HG03342 (cell line): ENCODE results near the gene DBH.

ENCODE experiments used
- ATAC-seq: cut with Tn5 transposase; IDR thresholded peaks from one replicate; pipeline ENCODE4 v1.9.1; 2021; ENCODE audit warnings: mild to moderate bottlenecking, moderate library complexity; ENCODE audit not compliant: unreplicated experiment

The DBH gene

GRCh38 chr9:133603135-133603927 lies 32.8 kb upstream of the DBH start:
- ATAC-seq: no peak

DNA sequence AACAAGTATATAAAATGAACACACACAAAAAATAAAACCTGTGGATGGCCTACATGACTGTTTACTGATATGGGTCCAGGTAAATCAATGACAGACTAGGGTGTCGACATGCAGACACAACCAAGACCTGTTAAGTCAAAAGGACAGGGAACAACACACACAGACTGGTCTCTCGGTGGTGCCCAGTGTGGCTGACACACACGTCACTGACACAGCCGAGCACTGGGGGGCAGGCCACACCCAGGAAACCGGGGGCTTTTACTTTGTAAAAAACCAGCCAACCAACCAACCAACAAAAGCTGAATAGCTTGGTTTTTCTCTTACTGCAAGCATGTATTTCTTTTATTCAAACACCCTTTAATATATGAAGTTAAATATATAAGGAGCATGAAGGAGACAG lies 31.9 kb upstream of the DBH start:
- ATAC-seq: no peak

DNA sequence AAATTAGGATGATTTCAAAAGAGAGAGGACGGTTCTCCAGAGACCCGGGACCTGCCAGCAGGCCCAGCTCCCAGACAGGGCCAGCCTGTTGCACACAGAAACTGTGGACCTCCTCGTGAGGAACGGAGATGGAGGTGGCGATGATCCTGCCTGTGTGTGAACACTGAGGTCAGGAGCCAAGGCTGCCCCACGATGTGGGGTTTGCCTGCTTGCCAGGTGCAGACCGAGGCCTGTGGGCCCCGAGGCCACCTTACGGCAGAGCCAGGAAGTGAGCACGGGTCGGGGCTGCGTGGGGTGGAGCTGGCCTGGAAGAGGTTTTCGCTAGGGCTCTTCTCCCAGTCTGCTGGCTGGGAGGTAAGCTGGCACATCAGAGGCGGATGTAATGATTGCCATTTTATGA lies 31.3 kb upstream of the DBH start:
- no peak for ATAC-seq

GRCh38 chr9:133605446-133605845 lies 30.7 kb upstream of the DBH start:
- no peak for ATAC-seq

GRCh38 chr9:133605856-133606707 lies 30.1 kb upstream of the DBH start:
- no peak for ATAC-seq

- no peak for ATAC-seq
These were observed 29.5 kb upstream of the DBH start for GRCh38 chr9:133606708-133607025.

GRCh38 chr9:133607381-133607780 lies 28.8 kb upstream of the DBH start:
- ATAC-seq: no peak

DNA sequence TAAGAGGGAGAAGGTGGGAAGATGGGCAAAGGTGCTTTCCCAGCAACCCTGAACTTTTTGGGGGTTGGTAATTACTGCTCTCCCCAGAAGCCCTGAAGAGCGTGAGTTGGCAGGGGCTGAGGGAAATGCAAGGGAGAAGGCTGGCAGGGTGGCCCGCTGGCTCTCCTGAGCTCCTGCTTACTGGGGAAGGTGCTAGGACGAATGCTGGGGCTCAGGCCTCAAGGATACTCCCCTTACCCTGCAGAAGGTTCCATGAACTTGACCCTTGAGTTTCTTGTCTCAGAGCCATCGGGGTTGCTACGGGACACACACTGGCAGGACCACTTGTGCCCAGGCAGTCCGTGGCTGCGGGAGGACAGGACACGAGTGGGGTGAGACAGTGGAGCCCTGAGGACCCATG lies 28.2 kb upstream of the DBH start:
- ATAC-seq: no peak

DNA sequence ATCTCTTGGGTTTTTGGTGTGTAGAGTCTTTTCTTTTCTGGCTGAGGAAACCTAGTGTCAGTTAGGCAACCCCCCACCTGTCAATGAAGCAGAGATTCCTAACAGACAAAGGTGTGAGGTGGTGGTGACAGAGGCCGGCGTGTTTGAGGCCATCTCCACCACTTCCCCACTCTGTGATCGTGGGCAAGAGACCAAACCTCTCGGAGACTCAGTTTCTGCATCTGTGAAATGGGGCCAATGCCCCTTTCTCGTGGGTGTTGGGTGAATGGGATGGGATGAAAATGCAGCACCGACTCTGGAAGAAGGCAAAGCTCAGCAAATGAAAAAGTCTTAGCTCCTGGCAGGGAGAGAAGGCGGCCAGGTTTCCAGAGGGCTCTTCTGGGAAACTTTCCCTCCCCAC lies 27.8 kb upstream of the DBH start:
- no peak for ATAC-seq

DNA sequence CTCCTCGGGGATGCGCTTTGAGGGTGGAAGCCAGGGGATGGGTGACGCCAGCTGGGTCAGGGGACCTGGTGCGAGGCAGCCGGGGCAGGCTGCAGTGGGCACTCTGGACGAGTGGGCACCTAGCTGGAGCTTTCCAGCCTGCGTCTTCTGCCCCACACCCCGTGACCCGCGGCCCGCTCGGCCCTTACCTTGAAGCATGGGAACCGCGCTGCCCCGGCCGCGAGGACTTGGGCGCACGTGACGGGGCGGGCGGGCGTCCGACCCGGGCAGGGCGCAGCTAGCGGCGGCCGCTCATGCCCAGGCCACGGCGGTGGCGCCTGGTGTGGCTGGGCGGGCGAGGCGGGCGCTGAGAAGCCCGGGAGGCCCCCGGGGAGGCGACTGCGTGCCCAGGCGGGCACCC lies 27.3 kb upstream of the DBH start:
- no peak for ATAC-seq

DNA sequence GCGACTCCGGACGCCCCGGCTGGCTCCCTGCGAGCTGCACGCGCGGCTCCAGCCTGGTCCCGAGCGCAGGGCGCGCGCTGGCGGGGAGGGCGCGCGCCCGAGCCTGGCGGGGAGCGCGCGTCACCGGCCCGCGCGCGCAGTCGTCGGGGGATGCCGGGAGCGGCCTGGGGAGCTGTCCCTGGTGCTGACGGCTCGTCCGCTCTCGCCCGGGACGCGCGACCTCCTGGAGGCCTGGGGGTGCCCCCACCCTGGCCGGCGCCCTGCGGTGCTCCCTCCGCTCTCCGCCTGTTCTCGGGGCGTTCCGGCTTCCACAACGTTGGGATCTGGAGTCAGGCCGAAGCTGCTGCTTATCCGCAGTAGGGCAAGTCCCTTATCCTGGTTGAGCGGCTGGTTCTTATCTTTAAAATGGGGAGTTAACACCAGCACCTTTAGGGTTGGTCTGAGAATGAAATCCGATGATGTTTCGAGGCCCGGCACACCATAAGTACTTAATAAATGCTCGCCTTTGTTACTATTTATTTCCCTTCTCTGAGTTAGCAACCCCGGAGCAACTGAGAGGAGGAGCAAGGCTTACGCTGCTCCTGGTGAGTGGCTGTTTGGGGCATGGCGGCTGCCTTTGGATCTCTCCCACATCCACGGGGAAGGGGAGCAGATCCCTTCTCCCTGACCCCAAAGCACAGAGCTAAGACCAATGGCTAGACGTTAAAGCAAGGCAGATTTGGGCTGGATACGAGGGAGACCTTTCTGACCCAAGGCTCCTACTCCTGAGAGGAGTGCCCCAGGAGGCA lies 26.7 kb upstream of the DBH start, which contains the start of gene FAM163B:
Gene FAM163B (minus strand): TSS at position 79 of the 788 bp plus-strand sequence. CDS start 29,166 bp downstream, outside the sequence.
- ATAC-seq: no peak

DNA sequence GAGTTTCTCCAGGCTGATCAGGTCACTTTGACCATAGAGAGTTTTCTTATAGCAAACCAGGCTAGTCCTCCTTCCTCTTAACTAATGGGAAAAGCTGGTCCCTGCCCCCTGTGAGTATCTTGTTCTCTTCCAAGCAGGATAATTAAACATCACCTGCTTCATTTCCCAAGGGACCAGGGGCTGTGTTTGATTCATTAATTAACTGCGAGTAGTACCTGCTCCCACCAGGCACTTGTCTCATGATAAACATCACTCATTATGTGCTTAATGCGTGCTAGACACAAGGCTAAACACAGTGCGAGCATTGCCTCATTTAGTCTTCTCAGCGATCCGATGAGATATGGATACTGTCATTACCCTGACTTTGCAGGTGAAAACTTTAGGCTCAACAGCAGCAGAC lies 25.3 kb upstream of the DBH start:
- no peak for ATAC-seq

DNA sequence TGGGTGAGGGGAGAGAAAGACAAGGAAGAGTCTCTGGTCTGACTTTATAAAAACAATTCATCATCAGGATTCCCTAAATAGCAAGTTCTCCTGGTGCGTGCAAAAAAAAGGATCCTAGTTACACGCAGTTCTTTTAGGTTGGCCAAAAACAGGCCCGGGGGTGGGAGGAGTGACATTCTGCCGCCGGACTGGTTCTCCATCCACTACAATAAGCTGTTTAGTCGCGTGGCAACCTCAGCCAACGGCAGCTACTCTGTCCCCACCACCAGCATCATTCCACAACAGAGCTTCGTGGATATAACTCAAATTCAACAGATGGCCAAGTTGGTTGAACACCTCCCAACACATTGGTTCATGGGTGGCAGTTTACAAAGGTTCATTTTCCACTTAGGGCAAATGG lies 24.1 kb upstream of the DBH start:
- no peak for ATAC-seq

GRCh38 chr9:133612816-133613215 lies 23.3 kb upstream of the DBH start:
- ATAC-seq: no peak

DNA sequence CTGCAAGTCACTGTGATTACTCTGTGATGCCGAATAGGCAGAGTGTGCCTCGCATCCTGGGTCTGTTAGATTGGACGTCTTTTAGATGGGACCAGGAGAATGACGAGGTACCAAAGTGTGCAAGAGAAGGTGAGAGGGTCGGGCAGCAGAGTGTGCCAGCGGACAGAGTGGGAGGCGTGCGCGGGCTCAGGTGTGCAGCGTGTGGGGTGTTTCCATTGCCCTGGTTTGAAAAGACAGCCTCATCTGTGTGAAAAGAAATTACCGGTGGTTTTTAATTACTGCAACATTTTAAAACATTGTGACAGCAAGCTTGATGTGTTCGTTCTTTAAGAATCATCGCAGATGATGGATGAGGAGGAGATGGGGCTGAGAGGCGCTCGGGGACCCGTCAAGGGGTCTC lies 22.7 kb upstream of the DBH start:
- no peak for ATAC-seq

DNA sequence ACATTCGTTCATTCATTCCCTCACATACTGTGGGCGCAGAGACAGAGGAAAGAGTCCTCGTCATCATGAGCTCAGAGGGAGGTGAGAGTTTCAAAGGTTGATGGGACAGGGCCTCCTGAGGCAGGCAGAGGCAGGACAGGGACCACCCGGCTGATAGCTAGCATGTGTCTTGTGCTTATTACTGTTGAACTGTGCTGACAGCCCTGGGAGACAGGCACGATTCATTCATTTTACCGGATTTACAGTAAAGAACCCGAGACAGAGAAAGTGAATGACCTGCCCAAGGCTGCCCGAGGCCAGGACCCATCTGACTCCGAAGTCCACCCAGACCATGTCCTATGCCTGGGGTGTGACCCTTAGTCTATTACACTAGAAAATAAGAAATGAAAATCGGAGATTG lies 22.1 kb upstream of the DBH start:
- ATAC-seq: no peak

GRCh38 chr9:133614678-133615077 lies 21.5 kb upstream of the DBH start:
- ATAC-seq: no peak

DNA sequence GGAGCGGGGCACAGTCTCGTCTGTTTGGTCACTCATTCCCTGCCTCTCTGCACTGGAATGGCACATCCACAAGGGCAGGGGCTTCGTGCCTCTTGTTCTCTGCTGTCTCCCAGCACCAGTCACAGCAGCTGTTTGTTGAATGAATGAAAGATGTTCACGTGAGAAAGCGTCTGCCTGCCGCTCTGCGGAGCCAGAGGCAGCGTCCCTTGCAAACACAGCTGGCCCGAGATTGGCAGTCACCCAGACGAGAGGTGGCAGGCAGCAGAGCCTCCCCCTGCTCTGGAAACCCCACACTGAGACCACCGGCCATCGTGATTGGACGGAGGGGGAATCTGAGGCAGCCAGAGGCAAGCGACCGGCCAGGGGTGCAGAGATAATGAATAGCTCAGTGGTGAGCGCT lies 21.0 kb upstream of the DBH start:
- no peak for ATAC-seq

DNA sequence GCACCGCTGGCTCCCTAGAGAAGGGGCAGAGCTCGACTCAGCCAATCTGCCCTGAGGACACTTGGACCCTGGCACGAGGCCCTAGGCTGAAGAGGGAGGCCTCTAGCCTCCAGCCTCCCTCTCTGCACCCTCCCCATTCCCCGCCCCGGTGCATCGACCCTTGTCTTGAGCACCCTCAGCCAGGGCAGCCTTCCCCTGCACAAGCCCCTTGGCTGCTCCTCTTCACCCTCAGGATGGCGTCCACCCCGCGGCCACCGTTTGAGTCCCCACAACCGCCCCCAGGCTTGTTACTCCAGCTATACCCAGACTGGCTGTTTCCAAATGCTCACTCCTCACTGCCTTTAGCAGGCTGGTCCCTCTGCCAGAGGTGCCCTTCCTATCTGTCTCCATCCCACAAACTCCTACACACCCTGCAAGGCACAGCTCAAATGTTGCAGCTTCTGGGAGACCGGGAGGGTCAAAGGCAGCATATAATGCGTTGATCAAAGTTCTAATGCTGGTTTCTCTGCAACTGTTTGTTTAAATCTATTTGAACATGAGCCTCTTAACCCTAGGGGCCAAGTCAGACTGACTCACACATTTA lies 20.5 kb upstream of the DBH start:
- ATAC-seq: no peak

DNA sequence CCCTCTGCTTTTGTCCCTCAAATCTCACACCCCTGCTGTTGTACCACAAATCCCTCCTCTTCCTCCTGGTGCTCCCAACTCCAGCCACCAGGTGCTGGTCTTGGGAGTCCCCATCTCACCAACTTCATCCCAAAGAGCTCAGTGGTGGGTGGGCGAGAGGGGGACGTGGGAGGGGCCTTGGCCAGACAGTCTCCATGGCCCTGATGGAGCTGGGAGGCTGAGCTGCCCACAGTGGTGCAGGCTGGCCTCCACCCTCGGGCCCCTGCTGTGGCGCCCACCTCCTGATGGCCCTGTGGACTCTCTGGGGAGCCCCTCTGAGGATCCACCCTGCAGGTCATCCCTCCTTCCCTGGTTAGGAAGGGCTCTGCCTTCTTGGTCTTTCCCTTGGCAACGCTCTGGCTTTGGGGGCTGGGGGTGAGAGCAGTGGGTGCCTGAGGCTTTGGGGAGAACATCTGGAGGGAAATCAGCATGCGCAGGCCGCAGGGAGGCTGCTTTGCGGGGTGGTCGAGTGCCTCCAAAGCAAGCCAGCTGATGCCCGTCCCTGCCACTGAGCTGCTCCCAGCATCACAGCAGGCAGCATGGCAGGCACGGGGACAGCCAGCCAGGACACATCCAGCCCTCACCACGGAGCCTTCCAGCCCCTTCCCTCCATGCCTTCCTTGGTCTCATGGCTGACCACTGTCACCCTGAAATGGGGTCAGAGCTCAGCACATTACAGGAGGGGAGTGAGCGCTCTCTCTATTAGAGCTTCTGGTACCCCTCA lies 19.3 kb upstream of the DBH start:
- no peak for ATAC-seq
